Measurements from ENCODE around the gene NRF1. TPM values are rescaled to one million over a fixed set of nuclear protein-coding genes. Genes with fewer than 3 reads are reported as not detected.
A peak's percentile ranks its signal among the peaks of the same experiment; 100 is the strongest.

The NRF1 gene
- polyA plus RNA-seq, 12 donors, result 11.1 to 22.3 (median 14.7) TPM; not detected in 1

DNA sequence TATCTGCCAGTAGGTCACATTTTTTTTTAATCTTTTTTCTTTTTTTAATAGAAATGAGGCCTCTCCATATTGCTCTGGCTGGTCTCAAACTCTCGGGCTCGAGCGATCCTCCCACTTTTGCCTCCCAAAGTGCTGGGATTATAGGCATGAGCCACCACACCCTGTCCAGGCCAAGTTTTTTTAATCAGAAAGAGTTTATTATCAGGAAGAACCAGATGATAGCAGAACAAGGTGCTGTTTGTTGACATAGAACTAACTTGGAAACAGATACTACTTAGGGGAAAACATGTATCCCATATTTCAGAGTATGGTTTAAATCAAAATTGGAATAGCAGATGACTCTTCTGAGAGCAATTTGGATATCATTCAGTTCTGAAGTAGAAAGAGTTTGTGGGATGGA lies 118.6 kb downstream of the NRF1 start:
- DNase-seq, result no peak

DNA sequence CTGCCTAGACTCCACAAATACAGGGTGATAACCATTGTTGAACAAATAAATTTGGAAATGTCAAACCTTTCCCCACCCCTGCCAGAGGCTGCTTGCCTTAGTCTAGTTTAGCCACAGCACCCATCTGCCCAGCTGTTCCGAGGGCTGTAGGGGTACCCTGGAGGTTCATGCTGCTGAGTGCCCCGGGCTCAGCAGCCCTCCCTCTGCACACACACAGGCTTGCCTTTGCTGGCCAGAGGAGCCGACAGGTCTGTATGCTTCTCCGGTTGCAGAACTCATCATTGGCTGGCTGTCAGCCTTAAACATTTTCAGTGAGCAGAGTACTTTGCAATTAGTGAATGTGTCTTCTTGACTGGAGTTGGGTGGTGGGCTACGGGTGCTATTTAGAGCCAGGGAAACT lies 122.9 kb downstream of the NRF1 start:
- no peak for DNase-seq

DNA sequence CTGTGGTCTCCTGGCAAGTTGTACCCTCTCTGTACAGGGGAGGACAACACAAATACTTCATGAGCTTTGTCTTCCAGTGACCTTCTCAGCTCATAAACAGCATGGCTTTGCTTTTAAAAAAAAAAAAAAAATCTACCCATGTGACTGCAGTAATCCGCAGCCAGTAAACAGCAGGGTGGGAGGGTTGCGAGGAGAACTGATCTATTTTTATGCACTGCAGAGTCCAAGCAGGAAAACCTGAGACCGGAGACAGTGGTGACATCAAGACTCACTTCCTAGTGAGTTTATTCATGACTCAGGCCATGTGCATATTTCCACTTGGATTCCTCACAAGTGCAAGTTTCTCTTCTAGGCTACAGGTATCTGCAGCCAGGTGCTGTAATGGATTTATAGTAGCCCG lies 127.9 kb downstream of the NRF1 start:
- peak; percentile 15 for DNase-seq

DNA sequence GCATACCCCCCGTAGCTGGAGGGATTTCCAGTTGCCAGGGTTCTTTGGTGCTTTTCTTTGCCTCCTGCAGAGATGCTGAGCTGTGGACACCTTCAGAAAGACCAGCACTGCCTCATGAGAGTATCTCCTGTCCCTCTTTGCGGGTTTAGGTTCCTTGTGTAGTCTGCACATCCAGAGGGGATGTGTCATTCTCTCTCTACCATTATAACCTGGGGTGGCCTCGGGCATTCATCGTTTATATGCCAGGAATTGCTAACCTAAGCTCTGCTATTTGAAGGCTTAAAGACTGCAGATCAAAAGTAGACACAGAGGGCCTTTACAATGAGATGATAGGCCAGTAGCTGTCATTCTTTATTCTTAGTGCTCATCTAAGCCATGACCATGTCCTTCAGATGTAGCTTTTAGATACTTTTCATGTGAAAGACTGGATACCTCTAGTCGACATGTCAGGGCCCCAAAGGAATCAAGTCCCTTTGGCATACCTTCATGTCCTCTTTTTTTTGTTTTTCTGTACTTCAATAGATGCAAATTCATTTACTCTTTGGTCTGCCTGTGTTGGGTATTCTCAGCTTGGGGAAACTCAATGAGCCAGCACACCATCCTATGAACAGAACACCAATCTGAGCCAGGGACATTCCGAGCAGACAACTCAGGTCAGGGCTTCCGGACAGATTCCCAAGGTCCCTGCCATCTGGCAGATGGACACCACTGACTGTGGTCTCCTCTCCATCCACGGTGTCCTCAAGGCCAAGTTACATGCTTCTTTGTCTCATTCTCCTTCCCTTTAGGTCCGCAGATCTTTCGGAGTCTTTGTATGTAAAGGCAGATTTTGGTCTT lies 129.3 kb downstream of the NRF1 start:
- no peak for DNase-seq

DNA sequence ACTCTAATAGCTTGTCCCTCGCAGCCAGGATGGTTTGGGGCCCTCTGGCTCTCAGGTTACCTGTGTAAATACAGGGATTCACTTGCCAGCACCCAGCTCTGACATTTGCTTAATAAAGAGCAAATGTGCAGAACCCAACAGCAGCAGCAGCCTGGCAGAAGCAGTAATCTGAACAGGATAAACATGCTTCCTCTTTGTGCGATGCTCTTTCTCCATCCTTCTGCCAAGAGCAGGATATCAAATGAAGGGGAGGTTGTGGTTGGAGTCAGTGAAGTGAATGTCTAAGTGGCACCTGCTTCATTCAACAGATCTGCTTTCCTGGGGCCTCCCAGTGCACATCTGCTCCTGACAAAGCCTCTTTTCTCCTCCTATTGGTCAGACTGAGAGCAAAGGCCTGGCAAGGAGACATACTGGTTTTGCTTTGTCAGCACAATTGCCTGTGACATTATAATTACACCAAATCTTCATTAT lies 130.3 kb downstream of the NRF1 start:
- no peak for DNase-seq

DNA sequence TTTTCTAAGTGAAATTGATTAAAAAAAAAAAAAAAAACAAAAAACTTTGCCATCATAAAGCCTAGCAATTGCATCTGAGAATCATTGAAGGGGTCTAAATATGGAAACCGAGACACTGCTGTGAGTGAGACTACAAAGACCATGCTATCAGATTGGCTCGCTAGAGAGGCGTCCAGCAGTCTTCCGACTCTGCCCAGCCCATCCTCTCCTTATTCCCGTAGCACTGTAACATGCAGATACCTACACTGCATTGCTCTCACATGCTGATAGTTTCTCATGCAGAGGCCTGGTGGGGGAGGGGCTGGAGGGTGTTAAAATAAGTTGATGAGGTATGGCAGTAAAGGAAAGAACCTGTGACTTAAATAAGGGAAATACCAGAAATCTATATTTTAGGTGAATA lies 130.7 kb downstream of the NRF1 start:
- no peak for DNase-seq

DNA sequence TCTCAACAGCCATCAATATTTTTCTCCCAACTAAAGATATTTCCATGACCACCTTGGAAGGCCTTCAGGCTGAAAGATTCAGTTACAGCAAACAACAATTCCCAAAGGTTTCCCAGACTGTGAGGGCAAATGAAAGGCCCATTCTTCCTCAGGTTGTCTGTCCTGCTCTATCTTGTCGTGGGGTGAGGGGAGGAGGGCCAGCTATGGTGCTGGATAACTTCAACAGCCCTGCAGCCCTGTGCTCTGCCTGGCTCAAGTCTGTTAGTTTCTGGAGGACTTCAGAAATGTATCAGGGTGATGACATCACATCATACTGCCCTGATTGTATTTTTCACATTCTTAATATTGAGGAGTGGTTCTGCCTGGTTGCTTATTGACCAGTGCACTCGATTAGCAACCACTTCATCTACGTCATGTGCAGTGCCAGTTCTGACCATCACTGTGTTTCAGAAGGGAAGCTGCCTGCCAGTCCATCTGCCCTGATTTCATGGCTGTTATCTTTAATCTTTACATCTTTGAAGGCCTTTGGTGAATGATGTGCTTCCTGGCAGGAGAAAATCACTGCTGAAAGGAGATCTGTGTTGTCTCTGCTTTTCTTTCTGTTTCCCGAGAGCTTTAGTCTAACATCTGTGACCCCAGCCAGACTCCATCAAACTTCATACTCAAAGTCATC lies 135.5 kb downstream of the NRF1 start:
- no peak for DNase-seq

DNA sequence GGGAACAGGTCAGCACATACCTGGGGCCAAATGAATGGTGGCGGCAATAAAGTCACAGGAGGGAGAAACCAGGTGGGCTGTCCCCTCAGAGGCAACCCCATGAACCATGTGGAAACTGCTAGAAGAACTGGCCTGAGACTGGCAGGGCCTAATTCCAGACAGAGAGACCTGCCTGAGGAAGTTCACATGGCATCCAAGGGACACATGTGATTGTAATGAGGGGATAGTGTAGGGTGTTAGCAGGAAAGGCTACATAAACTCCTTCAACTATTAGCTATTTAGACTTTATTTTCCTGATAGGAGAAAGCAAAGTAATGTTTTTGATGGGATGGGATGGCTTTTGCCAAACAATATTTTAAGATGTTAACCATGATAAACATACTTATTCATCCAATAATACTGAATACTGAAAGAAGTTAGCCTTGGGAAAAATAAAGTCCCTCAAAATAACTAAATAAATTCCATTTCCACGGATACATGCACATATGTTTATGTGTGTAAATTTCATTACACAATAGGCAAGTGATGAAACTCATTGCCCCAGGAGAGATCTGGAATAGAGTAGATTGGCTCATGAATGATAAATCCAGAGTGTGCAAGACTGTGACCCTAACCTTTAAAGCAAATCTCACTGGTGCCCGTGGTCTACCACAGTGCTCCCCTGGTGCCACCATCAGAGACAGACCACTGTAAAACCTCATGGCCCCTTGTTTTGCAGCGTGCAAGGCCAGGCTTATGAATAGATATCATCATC lies 137.0 kb downstream of the NRF1 start:
- DNase-seq, result no peak

DNA sequence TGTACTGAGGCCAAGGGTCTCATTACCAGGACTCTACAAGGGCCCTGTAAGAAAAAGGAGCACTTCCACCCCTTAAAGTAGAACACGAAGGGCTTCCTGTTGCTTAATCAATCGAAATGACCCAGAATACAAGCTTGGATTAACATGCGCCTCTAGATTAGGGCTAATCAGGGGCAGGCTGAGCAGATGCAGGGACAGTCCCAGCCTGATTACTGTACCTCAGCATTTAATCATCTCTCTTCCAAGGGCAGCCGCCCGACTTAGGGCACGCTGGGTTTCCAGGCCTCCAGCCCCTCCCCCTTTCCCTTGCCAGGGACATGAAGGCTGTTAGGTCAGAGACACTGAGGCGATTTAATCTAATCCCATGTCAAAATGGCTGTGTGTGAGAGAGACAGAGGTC lies 138.6 kb downstream of the NRF1 start:
- DNase-seq, result no peak

DNA sequence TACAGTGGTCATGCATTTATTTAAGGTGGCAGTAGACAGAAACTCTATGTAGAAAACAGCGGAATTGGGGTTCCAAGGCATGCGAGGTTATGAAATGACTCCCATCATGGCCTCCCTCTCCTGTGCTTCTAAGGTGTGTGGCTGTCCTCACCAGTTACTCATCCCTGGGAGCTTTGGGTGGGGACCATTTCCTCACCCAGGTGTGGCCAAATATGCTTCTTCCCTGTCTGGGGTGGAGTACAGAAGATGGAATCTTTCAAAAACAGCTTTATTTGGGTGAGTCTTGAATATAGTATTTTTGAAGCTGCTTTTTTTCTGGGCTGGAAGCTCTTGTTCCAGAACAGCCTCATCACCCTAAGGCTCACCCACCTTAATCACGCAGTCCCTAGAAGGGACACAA lies 139.0 kb downstream of the NRF1 start:
- no peak for DNase-seq

DNA sequence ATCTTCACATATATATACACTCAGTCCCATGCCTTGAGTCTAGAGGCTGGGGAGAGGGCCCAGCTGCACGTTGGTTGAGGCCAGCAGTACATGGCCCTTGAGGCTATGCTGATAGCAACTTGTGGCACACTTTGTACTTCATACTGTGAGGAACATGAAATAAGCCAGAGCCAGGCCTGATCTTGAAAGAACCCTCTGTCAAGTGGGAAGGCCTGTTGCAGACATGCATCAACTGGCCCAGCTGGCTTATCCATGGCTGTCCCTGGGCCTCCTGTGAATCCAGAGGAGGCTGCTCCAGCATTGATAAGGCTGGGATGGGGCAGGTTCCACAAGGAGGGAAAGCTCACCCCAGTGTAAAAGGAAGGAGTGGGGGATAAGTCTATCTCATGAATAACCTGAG lies 140.4 kb downstream of the NRF1 start:
- no peak for DNase-seq

DNA sequence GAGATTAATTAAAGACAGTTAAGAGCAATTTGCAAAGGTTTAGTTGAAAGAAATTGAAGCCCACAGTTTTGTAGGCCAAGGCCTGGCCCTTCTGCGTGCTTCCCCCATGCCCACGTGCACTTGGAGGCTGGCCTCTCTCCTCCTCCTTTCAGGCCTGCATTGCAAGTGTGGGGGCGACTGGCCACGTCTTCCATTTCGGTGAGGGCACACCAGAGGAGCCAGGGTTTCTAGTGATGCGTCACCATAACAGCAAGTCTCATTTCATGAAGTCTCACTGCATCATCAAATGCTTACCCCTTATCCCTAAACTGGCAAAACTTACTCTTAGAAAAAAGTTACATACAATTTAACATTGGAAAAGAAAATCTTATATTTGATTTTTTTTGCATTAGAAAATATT lies 141.2 kb downstream of the NRF1 start:
- DNase-seq, result no peak

DNA sequence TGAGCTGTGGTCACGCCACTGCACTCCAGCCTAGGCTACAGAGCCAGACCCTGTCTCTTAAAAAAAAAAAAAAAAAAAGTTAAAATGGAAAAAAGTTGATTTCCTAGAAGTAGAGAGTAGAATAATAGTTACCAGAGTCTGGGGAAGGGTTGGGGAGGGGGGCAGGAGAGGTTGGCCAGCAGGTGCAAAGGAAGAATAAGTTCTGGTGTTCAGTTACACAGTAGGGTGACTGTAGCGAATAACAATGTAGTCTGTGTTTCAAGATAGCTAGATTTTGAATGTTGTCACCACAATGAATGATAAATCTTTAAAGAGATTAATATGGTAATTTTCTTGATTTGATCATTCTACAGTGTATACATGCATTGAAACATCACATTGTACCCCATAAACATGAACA lies 142.9 kb downstream of the NRF1 start:
- no peak for DNase-seq

DNA sequence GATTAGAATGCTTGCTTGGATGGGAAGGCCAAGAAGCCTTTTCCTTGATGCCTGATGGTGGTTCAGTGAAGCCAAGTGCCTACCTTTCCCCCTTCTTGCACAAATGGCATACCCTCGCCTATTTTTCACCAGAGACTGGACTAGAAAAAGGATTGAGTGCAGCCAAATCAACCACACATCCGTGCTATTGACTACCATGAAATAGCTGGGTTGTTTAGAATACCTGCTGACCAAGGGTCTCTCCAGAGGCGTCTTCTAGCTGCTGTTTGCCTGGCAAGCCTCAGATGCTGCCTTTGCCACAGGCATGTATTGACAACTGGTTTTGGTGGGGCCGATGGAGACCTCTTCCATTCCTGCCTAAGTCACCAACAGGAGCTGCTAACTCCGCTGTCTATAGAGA lies 146.5 kb downstream of the NRF1 start:
- DNase-seq, result no peak

DNA sequence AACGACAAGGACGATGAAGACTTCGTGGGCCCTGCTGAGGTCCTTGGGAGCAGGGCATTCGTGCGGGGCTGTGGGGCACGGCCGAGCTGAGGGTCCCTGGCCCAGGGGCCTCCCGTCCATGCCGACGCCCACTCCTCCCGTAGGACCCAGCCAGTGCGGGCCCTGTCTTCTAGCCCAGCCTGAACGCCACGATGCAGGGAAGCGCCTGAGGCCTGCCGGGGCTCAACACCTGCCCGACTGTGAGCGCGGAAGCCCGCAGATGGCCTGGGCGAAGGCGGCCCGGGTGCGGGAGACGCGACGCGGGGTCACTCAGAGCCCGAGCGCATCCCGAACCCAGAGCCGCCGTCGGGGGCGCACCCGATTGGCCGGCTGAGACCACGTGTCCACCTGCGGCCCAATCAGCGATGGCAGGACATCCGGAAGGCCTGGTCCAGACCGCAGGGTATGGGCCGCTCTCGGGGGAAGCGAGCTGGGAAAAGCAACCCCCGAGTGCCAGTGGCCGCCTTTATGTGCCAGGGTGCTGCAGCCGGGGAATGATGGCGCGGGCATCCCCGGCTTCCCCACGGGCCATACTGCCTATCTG lies 151.0 kb downstream of the NRF1 start:
- no peak for DNase-seq

DNA sequence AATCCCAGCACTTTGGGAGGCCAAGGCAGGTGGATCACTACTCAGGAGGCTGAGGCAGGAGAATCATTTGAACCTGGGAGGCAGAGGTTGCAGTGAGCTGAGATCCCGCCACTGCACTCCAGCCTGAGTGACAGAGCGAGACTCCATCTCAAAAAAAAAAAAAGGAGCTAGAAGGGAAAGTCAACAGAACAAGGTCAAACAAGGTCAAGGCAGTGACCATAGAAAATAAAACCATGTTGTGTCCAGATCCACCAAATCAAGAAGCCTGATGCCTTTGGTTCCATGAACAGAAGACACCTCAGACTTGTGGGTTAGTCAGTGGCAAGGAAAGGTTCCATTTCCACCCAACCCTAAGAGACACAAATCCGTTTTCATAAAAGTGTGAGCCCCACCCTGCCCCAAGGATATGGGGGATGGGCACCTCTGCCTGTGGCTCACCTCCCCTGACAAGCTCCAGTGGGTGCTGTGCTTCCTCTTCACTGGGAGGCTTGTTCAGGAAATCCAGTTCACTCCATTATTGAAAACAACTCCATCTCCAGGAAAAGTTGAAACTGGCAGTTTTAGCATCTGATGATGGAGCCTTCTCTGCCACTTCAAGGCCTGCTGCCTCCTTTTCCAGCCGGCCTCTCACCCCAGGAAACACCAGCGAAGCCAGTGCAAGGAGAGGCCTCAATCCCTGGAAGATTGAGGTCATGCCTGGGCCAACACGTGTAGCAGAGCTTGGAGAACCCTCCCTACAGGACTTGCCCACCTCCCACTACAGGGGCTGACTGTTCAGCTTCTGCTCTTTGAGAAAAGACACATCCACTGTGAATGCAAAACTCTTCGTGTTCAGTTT lies 152.9 kb downstream of the NRF1 start:
- no peak for DNase-seq

DNA sequence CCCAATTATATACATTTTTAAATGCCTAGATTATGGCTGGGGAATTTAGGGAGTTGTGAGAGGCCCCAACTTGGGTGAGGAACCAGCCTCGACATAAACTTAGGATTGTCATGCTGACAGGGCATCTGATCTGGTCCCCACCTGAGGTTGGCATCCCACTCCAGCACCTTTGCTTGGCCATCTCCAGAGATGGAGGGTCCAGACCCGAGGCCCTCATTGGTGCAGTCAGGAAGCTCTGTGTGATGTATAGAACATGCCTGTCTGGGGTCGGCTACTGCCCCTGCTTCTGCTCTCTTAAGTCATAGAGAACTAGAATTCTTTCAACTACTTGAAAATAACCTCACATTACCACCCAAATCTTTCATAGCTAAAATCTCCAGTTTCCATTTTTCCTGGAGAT lies 153.8 kb downstream of the NRF1 start:
- DNase-seq, result no peak

DNA sequence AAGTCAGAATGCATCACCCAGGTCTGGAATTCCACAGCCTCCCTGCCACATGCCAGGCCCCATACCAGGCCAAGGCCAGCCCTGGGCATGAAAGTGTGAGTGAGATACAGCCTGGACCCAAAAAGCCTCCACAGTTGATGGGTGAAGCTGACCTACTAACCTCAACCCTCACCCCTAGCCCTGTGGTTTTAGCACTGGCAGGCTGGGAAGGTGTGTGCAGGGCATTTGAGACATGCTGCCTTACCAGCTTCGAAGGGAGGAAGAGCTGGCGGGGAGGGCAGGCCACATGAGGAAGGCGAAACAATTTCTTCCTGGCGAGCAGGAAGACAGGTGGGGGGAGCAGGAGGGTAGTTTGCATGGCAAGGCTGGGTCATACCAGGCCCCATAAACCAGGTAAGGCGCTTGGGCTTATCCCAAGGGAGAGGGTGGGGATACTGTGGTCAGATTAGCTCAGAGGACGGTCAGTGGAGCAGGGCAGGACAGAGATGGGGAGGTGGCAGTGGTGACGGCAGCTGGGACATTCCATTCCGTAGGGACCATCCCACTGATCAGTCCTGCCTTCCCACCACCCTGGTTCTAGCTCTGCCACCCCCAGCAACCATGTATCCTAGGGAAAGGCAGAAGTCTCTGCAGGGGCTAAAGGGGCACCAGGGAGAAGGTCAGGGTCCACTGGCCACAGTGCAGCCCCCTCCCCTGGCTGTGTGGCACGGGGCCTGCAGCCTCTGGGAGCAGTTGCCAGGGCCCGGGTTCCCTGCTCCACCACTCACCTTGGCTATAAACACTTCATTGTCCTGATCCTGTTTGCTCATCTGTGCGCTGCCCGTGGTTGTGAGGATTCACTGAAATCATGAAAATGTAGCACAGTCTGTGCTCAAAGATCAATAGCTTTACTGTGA lies 155.8 kb downstream of the NRF1 start:
- DNase-seq, result no peak

DNA sequence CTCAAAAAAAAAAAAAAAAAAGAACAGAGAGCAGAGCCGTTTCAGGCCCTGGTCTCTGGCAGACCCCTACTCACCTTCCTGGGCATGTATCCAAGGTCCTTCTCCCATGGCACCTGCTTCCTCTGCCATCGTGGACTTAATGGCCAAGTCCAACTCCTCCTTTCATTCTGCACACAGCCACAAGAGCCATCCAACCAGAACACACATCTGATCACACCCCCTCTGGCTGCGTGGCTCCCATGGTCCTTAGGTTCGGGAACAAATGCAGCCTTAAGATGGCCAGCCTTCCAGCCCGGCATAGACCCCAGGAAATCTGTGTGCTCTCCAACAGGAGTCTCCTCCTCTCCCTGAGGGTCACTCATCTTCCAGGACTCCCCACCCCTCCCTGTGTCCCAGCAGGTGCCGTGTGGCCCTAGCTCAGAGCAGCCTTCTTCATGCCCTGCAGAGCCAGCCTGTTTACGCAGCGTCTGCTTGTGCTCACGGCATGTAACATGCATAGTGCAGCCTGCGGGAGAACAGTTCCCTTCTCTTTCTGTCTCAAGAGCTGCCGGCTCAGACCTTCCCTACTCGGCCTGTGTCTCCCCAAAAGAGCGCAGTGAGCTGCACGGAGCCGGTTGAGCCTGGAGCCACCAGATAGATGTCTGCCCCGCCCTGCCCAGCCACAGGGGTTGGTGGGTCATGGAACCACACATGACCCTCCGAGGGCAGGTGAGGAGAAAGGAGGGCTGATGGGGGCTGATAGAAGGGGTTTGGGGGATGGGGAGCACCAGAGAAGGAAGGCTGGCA lies 157.3 kb downstream of the NRF1 start:
- DNase-seq, result no peak

DNA sequence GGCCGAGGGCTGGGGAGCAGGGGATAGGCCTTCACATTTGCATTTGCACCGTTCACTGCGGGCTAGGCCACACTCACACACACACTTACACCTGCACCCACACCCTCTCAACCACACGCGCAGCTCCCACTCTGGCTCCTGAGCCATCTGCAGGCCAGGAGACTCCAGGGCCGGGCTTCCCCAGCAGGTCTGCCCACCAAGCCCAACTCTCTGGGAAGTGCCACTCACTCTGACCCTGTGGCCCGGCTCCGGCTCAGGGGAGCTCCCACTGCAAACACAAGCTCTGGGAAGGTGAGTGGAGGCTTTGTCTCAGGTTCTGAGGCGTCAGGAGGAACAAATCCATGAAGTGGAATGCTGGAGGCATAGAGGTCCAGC lies 157.9 kb downstream of the NRF1 start:
- no peak for DNase-seq
